Spinal cord (tissue), 10 donors: ENCODE results near the gene HP. TPM values are rescaled to one million over a fixed set of nuclear protein-coding genes. Genes with fewer than 3 reads are reported as not detected.
"Not testable (repeated sequence)": the region's sequence is repeated elsewhere in the genome, so short reads cannot be mapped to it uniquely, and the experiment has no call there.

Source experiments
- DNase-seq, 6 donors: peaks; one replicate each; pipeline versions ENCODE4 v3.0.0 to v3.0.0-alpha.2; 2013 to 2015; ENCODE audit warnings: low spot score in 6 of 6, low read depth in 4 of 6
- H3K27ac ChIP-seq: one replicate; pipeline ENCODE4 v1.5.1; 2013; ENCODE audit warnings: low read depth, low read length, control low read depth
- H3K27me3 ChIP-seq: one replicate; pipeline ENCODE4 v1.6.1; 2013; ENCODE audit warnings: low read length; ENCODE audit not compliant: control insufficient read depth, insufficient read depth
- H3K36me3 ChIP-seq: one replicate; pipeline ENCODE4 v1.6.1; 2013; ENCODE audit warnings: low read length; ENCODE audit not compliant: control insufficient read depth, insufficient read depth
- H3K4me1 ChIP-seq: one replicate; pipeline ENCODE4 v1.6.1; 2013; ENCODE audit warnings: low read length; ENCODE audit not compliant: control insufficient read depth, insufficient read depth
- H3K4me3 ChIP-seq: one replicate; pipeline ENCODE4 v1.5.1; 2013; ENCODE audit warnings: low read depth, low read length, control low read depth
- H3K9me3 ChIP-seq: one replicate; pipeline ENCODE4 v1.6.1; 2013; ENCODE audit warnings: low read length; ENCODE audit not compliant: control insufficient read depth, insufficient read depth
- WGBS: methylation state at CpG from one replicate; pipeline ENCODE4 v1.1.5; 2013; ENCODE audit warnings: missing lambda C conversion rate; ENCODE audit not compliant: insufficient coverage; 5-methylcytosine and 5-hydroxymethylcytosine counted together
- polyA plus RNA-seq, 2 donors: library from polyadenylated mRNA; unstranded; fragments of 120-200 nt; gene quantifications; one replicate each; pipeline ENCODE4 v1.2.1, GENCODE V29; 2013; ENCODE audit not compliant: insufficient read length in 2 of 2
- total RNA-seq, 2 donors: library from RNA; depleted of rRNA in 1 of 2; stranded (reverse); fragments of 120-200 nt in 1 of 2; fragments of >200 nt in 1 of 2; gene quantifications; one replicate each; pipeline versions ENCODE4 v1.2.3 to v1.2.4, GENCODE V29; 2013 to 2014
- donor health status: healthy.

Gene HP
- total and polyA plus RNA-seq, 4 donors, result 0.77 to 10.4 (median 1.4) TPM

GRCh38 chr16:72075067-72075466, 20.8 kb downstream of the HP start:
- H3K9me3 ChIP-seq, H3K4me3 ChIP-seq, H3K27me3 ChIP-seq, H3K36me3 ChIP-seq, H3K27ac ChIP-seq, DNase-seq: not testable (repeated sequence)
- WGBS, result 95% methylated on average over 2 of the region's 6 CpGs
- H3K4me1 ChIP-seq, result peaks cover 12% of the 10 kb centered on the region

- H3K4me1 ChIP-seq, H3K9me3 ChIP-seq, H3K27me3 ChIP-seq, H3K4me3 ChIP-seq, DNase-seq, H3K36me3 ChIP-seq, H3K27ac ChIP-seq: not testable (repeated sequence)
- WGBS, result no CpG with 5 or more reads among the region's 5 CpGs
These were observed 22.8 kb downstream of the HP start for GRCh38 chr16:72076991-72077706.

- Histone ChIP-seq H3K9me3 (no peaks in the 10 kb centered on the region), H3K4me3 (no peak overlapping the region), H3K4me1 (no peaks in the 10 kb centered on the region), H3K27me3 (no peaks in the 10 kb centered on the region), H3K36me3 (peaks cover 27% of the 10 kb centered on the region), H3K27ac (no peak overlapping the region)
- WGBS, result 46% methylated on average over 2 of the region's 3 CpGs
- DNase-seq, result no peak
These were observed 29.6 kb downstream of the HP start for GRCh38 chr16:72083778-72084404.

DNA sequence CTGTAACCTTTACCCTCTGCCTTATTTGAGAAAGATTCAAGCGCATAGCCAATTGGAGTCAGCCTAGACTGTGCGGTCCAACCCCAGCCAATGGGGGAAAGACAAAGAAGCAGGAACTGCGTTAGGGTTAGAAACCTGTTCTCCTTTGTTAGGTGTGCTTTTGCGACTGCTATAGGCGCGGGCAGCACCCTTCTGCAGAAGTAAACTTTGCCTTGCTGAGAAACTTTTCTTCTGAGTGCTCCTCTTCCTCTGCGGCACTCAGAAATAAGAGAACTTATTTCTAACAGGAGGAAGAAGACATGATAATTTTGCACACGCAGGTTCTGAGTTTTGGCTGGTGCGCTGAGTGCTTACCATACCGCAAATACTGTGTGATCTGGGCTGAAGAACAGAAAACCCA, 30.1 kb downstream of the HP start:
- Histone ChIP-seq H3K9me3 (no peaks in the 10 kb centered on the region), H3K27ac (no peak overlapping the region), H3K36me3 (peaks cover 27% of the 10 kb centered on the region), H3K4me3 (no peak overlapping the region), H3K27me3 (no peaks in the 10 kb centered on the region), H3K4me1 (no peaks in the 10 kb centered on the region)
- no peak for DNase-seq
- 100% methylated on average over 9 of the region's 10 CpGs for WGBS

GRCh38 chr16:72085002-72085401, 30.7 kb downstream of the HP start:
- DNase-seq, result no peak
- Histone ChIP-seq H3K36me3 (peaks cover 27% of the 10 kb centered on the region), H3K27ac (no peak overlapping the region), H3K4me1 (no peaks in the 10 kb centered on the region), H3K27me3 (no peaks in the 10 kb centered on the region), H3K9me3 (no peaks in the 10 kb centered on the region), H3K4me3 (no peak overlapping the region)
- WGBS, result 90% methylated on average over 1 of the region's 2 CpGs

GRCh38 chr16:72091217-72091616, 36.9 kb downstream of the HP start:
- H3K9me3 ChIP-seq, result no peaks in the 10 kb centered on the region
- peaks cover 5% of the 10 kb centered on the region for H3K4me1 ChIP-seq
- H3K4me3 ChIP-seq, result no peak overlapping the region
- H3K36me3 ChIP-seq, result peaks cover 18% of the 10 kb centered on the region
- no peaks in the 10 kb centered on the region for H3K27me3 ChIP-seq
- 100% methylated on average over 1 of the region's 3 CpGs for WGBS
- DNase-seq, result no peak
- H3K27ac ChIP-seq, result no peak overlapping the region

DNA sequence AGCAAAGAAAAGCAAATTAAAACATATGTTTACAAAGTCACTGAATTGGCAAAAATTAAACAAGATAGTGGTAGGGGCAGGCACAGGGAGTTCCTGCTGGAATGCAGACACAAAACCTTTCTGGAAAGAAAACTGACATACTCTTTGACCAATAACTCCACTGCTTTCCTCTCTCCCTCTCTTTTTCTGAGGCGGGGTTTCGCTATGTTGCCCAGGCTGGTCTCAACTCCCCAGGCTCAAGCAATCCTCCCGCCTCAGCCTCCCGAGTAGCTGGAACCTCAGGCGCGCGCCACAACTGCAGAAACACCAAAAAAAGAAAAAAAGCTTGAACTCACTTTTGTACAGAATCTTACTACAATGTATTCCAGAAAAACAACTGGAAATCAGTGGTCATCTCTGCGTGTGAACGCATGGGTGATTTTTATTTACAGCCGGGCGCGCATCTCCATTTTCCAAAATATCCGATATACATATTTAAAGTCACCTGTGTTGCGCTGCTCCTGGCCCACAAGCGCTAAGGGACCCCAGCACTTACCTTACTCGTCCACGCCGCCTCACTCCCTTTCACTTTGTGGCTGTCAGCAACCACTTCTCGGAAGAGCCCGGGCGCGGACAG, 38.6 kb downstream of the HP start:
- H3K27me3 ChIP-seq, result no peaks in the 10 kb centered on the region
- H3K4me3 ChIP-seq, result peak overlapping the region; percentile 98
- H3K9me3 ChIP-seq, result no peaks in the 10 kb centered on the region
- DNase-seq, result peak in 2 of 6 donors; percentile 18 to 34
- 0% methylated on average over 20 of the region's 22 CpGs for WGBS
- peaks cover 5% of the 10 kb centered on the region for H3K4me1 ChIP-seq
- H3K36me3 ChIP-seq, result peaks cover 15% of the 10 kb centered on the region
- H3K27ac ChIP-seq, result peak overlapping the region; percentile 90

- H3K4me3 ChIP-seq, result peak within 1 kb of the TSS; percentile 98
- H3K4me1 ChIP-seq, result peaks cover 5% of the 10 kb centered on the region
- peak; percentile 93 to 100 (median 98) for DNase-seq
- H3K27me3 ChIP-seq, result no peaks in the 10 kb centered on the region
- H3K36me3 ChIP-seq, result peaks cover 21% of the 10 kb centered on the region
- WGBS, result under 1% methylated on average over 40 of the region's 43 CpGs
- H3K27ac ChIP-seq, result peak within 1 kb of the TSS; percentile 90
- no peaks in the 10 kb centered on the region for H3K9me3 ChIP-seq
These were observed 39.4 kb downstream of the HP start, which contains the start of the genes DHX38 and TXNL4B for GRCh38 chr16:72093448-72094265. DHX38 (plus strand) TSS chr16:72093847; CDS start chr16:72096158, 2,311 bp downstream. TXNL4B (minus strand) TSS chr16:72093620; CDS start chr16:72090749, 2,871 bp downstream.

DNA sequence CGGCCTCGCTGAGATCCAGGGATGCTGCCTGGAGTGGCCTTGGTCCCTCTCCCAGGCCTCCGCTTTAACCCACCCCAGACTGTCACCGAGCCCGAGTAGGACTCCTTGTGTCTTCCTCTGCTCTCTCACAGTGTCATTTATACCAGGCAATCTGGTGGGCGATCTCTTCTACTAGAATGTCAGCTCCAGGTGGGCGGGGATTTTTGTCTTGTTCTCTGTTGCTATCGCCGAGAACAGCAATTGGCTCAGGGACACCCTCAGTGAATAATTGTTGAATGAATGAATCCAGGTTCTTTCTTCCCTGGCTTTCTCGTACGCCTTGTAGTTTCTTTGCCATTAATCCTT, 39.9 kb downstream of the HP start:
- 4% methylated on average over 9 of the region's 11 CpGs for WGBS
- DNase-seq, result no peak
- peaks cover 27% of the 10 kb centered on the region for H3K36me3 ChIP-seq
- peak overlapping the region; percentile 90 for H3K27ac ChIP-seq
- H3K9me3 ChIP-seq, result no peaks in the 10 kb centered on the region
- peaks cover 5% of the 10 kb centered on the region for H3K4me1 ChIP-seq
- H3K27me3 ChIP-seq, result no peaks in the 10 kb centered on the region
- peak overlapping the region; percentile 98 for H3K4me3 ChIP-seq
